Midbrain (tissue), 1 donor: ENCODE measurements around the gene LTBP1.
"Not testable (repeated sequence)": the region's sequence is repeated elsewhere in the genome, so short reads cannot be mapped to it uniquely, and the experiment has no call there.

ENCODE experiments used
- DNase-seq: peaks from one replicate; lab custom pipeline; 2025; lab: John Stamatoyannopoulos, UW

Gene LTBP1

GRCh38 chr2:33222309-33222708 lies 275.6 kb downstream of the LTBP1 start:
- DNase-seq = no peak

GRCh38 chr2:33223856-33224255 lies 277.1 kb downstream of the LTBP1 start:
- DNase-seq = no peak

GRCh38 chr2:33225350-33225749 lies 278.6 kb downstream of the LTBP1 start:
- DNase-seq = no peak

GRCh38 chr2:33226546-33226945 lies 279.8 kb downstream of the LTBP1 start:
- DNase-seq = no peak

- DNase-seq = no peak
These were observed 282.9 kb downstream of the LTBP1 start for GRCh38 chr2:33229646-33230045.

GRCh38 chr2:33230195-33230594 lies 283.4 kb downstream of the LTBP1 start:
- DNase-seq = no peak

- no peak for DNase-seq
These were observed 284.1 kb downstream of the LTBP1 start for GRCh38 chr2:33230842-33231241.

DNA sequence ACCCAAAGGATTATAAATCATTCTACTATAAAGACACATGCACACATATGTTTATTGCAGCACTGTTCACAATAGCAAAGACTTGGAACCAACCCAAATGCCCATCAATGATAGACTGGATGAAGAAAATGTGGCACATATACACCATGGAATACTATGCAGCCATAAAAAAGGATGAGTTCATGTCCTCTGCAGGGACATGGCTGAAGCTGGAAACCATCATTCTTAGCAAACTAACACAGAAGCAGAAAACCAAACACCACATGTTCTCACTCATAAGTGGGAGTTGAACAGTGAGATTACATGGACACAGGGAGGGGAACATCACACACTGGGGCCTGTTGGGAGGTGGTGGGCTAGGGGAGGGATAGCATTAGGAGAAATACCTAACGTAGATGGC lies 288.8 kb downstream of the LTBP1 start:
- DNase-seq = not testable (repeated sequence)

DNA sequence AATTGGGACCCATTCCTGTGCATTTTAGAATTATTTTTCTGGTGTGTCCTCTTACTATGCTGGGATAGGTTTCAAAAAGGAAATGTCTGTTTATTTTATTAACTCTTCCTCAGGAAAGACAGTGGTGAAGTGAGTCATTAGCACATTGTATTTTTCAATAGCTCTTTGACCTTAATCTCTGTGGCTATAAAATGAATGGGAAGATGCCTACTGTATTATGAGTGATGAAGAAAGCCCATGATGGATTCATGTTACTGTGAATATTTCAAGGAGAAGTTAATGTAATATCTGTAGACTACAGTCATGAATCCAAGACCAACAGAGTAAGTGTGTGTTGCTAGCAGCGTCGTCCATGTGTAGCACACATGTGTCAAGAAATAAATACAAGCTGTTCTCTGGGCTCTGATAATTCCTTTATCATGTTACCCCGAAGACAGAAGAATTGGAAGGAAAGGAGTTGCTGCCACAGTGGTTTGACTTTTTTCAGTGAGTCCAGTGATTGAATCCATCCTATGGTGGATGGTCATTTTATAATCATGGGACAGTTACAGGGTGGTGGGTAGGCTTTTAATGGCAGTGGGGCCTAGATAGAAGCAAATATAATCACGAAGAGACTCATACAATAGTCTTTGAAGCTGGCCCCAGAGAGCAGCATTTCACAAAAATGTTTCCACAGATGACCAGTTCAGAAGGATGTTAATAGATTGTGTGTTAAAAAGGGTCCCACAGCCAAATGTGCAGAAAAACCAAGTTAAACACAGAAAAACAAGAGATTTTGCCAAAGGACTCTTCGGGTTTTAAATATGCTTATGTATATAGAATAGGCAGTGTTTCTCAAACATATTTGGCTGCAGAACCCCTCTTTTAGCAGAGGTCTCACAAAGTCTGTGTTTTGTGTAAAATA lies 290.0 kb downstream of the LTBP1 start:
- DNase-seq = no peak

DNA sequence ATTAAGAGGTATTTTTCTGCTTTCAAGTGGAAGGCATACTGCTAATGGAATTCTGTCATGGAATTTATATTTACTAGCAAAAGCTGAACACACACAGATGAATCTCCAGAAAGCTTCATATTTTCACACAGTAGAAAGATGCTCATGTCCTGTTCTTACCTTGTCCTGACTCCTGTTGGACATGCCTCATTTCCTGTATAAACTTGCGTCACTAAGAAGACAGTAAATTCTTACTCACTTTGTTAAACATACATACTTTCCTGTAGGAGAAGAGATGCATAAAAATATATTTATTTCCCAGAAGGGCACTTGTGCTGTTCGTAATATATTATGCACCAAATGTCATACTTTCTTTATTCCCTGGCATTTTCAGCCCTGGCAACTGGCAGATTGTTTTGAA lies 291.4 kb downstream of the LTBP1 start:
- DNase-seq = no peak

DNA sequence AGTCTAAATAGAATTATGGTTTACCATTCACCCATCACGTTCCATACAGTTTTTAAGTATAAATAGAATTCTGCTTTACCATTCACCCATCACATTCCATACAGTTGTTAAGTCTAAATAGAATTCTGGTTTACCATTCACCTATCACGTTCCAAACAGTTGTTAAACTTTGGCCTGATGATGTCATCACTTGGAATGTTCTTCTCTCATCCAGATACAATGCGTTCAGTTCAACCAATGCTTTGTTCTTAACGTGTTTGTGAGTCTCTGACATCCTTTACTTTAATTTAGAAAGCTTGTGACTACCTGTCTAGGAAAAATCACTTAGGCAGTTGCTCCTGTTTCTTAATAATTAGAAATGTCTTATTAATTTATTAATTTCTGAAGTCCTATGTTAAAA lies 293.4 kb downstream of the LTBP1 start:
- no peak for DNase-seq

GRCh38 chr2:33241072-33241471 lies 294.3 kb downstream of the LTBP1 start:
- no peak for DNase-seq

GRCh38 chr2:33241581-33241980 lies 294.8 kb downstream of the LTBP1 start:
- DNase-seq = no peak

DNA sequence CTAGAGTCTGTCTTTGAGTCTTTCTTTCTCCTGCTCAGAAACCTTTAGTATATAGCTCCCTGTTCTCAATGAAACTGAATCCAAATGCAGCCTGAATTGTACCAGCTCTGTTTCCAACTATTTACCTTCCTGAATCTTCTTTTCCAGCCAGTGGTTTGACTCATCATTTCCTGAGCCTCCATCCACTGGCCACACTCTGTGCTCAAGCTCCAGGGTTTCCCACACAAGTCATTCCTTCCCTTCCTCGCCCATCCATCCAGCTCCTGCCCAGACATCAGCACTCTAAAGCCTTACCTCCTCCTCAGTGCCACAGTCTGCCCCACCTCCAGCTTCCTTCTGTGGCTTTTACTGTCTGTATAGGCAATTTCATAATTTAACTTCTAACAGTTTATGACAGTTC lies 296.1 kb downstream of the LTBP1 start:
- no peak for DNase-seq

- DNase-seq = no peak
These were observed 299.7 kb downstream of the LTBP1 start for GRCh38 chr2:33246432-33246831.

- no peak for DNase-seq
These were observed 300.6 kb downstream of the LTBP1 start for GRCh38 chr2:33247365-33247764.

- DNase-seq = no peak
These were observed 303.8 kb downstream of the LTBP1 start for GRCh38 chr2:33250417-33251029.

DNA sequence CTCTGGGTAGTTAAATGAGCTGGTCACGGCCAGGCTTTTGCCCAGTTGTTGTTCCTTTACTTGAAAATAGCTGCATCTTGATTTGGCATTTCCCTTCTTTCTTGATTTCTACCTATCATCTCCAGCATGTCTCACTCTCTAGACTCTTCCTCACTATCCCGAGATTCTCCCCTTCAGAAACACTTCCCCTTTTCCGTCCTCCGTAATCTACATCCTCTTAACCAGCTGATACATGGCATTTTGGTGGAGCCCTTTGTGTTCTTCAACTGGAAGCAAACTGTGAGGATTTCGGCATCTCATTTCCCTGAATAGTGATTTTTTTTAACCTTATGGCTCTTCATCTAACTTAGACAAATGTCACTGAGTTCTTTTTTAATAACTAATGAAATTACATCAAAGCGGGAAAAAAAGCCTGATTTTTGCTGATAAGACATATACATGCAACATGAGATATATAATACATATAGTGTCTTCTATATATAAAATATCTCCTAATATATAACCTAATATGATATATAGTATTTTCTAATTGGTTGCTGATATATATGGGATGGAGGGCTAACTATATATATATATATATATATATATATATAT lies 309.5 kb downstream of the LTBP1 start:
- no peak for DNase-seq

DNA sequence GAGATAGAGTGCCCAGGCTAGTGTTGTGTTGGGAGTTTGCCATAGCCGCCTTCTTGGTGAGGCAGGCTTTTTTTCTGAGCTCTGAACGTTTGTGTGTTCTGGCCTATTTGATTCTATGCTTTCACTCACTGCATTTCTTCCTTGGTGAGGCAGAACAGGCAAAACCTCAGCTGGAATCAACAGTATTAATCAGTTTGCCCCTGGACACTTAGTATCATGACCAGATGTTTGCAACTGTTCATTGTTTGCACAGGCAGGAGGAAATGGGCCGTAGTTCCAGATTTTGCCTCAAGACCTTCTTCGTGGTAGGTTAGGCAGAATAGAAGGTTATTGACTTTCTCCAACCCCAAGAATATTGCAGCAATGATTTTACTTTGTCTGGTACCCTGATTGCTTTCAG lies 311.6 kb downstream of the LTBP1 start:
- no peak for DNase-seq

- DNase-seq = no peak
These were observed 315.3 kb downstream of the LTBP1 start for GRCh38 chr2:33262097-33262496.

DNA sequence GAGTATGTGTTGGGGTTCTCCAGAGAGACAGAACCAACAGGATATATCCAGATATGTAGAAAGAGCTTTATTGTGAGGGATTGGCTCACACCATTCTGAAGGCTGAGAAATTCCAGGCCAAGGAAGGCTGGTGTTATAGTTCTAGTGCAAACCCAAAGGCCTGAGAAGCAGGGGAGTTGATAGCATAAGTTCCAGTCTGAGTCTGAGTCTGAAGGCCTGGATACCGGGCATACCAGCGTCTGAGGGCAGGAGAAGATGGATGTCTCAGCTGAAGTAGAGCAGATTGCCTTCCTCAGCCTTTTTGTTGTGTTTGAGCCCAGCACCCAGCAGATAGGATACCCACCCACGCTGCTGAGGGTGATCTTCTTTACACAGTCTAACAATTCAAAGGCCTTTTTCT lies 318.0 kb downstream of the LTBP1 start:
- DNase-seq = no peak

- DNase-seq = no peak
These were observed 319.0 kb downstream of the LTBP1 start for GRCh38 chr2:33265584-33266338.
